ENCODE results near the gene BTBD6.

GRCh38 chr14:105207460-105207901 lies 40.9 kb upstream of the BTBD6 start:
- no peak for TF ChIP-seq CTCF (IDR thresholded peaks at IDR 0.05 in 8 of 11, conservative IDR thresholded peaks at IDR 0.05 in 3 of 11)
- TF ChIP-seq POLR2AphosphoS5 (IDR thresholded peaks at IDR 0.05) = peak in 1 of 3 donors; percentile 32
- TF ChIP-seq POLR2A (IDR thresholded peaks at IDR 0.05) = no peak
